Stimulated activated CD8-positive, alpha-beta memory T cell treated with anti-CD3 and anti-CD28 coated beads, Interleukin-15, amount 100 ng/mL, for 24 hours (primary cell): ENCODE measurements around the gene PSMB10.
A peak's percentile ranks its signal among the peaks of the same experiment; 100 is the strongest.
"Not testable (repeated sequence)": the region's sequence is repeated elsewhere in the genome, so short reads cannot be mapped to it uniquely, and the experiment has no call there.

Experiments
- DNase-seq: peaks from one replicate; pipeline ENCODE4 v3.0.0-alpha.2; 2020; ENCODE audit warnings: low read depth

Gene PSMB10

DNA sequence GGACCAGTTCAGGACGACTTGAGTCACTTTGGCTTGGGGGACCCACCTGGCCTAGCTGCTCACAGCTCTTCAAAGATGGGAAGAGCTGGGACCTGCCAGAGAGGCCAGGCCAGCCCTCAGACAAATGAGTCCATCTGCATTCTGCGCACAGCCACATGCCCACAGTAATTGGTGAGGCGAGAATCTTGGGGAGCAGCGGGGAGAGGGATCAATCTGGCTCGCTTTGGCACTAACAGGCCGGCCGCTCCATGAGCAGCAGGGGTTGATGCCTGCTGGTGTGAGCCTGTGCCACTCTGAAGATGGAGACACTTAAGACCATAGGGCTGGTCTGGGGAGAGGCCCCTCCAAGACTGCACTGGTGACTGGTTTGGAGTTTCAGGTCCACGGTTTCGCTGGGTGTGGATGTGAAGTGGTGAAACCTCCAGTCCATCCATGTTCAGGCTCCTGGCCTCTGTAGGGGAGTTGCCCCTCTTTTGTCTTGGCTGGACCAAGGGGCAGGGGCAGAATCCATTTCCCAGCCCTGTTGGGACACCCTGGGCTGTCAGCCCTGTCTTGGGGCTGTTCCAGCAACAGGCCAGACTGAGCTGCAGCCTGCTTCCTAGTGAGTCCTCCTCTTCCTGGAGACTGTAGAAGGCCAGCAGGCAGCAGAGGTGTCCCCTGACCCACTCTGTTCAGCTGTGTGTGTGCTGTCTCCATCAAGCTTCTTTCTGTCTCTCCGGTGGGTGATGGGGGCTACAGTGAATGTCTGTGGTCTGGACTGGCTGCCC lies 12.3 kb downstream of the PSMB10 start:
- DNase-seq: no peak

GRCh38 chr16:67923414-67924116 lies 13.1 kb downstream of the PSMB10 start:
- no peak for DNase-seq

DNA sequence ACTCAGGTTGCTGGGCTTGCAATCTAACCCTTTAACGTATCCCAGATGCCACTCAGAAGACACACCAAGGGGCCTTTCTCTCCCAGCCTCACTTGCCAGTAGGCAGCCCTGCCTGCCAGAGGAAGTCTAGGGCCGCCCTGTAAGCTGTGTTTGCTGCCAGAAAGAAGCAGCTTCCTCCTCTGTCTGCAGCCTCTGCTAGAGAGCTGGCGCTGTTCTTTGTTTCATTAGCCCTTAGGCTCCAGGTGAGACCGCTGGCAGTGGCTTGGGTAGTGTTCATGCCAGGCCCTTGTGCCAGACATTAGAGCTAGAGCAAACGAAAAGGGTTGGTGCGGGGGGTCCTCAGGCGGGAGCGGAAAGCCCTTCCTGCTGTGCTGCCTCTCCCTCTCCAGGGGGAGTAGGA lies 13.9 kb downstream of the PSMB10 start:
- DNase-seq: no peak

- no peak for DNase-seq
These were observed 14.4 kb downstream of the PSMB10 start for GRCh38 chr16:67922221-67922620.

- no peak for DNase-seq
These were observed 16.9 kb downstream of the PSMB10 start for GRCh38 chr16:67919622-67920221.

- no peak for DNase-seq
These were observed 18.8 kb downstream of the PSMB10 start for GRCh38 chr16:67917852-67918236.

- no peak for DNase-seq
These were observed 19.4 kb downstream of the PSMB10 start for GRCh38 chr16:67917140-67917851.

DNA sequence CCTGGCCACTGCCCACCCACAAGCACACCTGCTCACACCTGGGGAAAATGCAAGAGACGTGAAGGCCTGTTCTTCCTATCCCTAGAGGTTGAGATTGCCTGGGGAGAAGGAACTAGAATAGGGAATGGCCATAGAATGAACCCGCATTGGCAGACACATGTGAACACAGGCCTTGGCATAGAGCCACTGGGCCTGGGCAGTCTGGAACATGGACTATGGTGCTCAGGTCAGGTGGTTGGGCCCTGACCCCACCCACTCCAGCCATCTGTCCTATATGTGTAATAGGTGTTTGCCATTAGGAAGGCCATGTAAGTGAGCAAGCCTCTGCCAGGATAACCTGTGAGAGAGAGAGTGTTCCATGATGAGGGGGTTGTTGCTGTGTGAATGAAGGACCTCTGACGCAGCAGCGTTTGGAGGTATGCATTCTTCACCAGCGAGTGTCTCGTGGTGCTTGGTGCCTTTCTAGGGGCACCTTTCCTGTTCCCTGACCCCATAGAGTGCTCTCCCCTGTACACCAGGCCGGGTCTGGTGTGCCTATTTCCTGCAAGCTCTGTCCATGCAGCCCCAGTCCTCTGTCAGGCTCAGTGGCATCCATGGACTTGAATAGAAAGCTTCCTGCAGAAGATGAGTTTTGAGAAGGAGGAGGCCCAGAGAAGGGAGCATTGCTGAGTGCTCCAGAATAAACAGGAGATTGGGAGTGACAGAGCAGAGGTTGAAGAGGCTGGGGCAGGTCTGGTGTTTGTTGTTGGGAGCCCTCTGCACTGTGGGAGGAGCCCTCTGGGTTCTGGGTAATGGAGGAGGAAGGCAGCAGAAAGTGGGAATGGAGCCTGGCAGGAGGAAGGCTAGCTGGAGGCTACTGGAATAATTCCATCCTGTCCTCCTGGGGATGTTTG lies 20.6 kb downstream of the PSMB10 start:
- no peak for DNase-seq

GRCh38 chr16:67915496-67915769 lies 21.2 kb downstream of the PSMB10 start:
- DNase-seq: not testable (repeated sequence)

- no peak for DNase-seq
These were observed 21.7 kb downstream of the PSMB10 start for GRCh38 chr16:67914758-67915495.

DNA sequence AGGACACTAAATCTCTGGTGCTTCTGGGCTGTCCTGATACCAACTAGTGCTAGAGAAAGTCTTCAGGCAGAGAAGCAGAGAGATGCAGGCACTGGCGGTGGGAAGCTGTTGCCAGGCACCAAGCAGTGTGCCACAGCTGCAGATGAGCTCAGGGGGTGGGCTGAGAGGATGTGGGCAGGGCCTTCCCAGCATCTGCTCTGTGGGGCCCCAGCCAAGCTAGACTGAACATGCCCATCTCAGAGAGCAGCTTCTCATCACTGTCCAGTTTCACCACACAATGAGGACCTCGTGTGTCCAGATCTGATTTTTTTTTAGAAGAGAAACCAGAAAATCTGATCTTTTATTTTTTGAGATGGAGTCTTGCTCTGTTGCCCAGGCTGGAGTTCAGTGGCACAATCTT lies 26.5 kb downstream of the PSMB10 start:
- no peak for DNase-seq

DNA sequence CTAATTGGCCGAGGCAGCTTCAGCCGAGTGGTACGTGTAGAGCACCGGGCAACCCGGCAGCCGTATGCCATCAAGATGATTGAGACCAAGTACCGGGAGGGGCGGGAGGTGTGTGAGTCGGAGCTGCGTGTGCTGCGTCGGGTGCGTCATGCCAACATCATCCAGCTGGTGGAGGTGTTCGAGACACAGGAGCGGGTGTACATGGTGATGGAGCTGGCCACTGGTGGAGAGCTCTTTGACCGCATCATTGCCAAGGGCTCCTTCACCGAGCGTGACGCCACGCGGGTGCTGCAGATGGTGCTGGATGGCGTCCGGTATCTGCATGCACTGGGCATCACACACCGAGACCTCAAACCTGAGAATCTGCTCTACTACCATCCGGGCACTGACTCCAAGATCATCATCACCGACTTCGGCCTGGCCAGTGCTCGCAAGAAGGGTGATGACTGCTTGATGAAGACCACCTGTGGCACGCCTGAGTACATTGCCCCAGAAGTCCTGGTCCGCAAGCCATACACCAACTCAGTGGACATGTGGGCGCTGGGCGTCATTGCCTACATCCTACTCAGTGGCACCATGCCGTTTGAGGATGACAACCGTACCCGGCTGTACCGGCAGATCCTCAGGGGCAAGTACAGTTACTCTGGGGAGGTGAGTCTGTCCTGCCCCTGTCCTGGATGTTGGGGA lies 27.5 kb downstream of the PSMB10 start:
- DNase-seq: no peak

DNA sequence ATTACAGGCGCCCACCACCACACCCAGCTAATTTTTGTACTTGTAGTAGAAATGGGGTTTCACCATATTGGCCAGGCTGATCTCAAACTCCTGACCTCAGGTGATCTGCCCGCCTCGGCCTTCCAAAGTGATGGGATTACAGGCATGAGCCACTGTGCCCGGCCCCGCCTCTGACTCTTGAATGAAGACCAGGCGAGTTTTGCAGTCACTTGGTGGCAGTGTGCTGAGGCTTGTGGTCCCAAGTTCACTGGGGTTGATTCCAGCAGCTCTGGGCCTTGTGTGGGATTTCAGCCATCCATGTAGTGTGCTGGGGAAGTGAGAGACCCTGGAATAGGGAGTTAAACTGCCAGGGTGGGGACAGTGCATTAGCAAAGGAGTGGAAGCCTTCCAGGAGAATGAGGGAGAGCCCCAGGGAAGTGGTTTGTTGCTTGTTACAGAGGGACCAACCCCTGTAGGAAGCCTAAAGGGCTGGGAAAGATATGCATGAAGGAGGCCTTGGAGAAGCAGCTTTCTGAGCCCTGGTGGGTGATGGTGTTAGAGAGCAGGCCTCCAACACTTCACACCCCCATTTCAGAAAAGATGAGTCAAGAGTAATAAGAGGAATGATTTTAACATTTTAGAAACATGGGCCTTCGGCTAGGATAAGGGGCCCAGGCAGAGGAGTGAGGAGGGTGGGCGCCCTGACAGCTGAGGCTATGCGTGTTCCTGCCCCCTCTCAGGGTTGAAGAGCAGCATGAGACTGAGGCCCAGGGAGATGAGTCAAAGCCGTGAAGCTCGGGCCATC lies 29.1 kb downstream of the PSMB10 start:
- DNase-seq: no peak

- DNase-seq: no peak
These were observed 33.8 kb downstream of the PSMB10 start for GRCh38 chr16:67902831-67903230.

- no peak for DNase-seq
These were observed 34.9 kb downstream of the PSMB10 start for GRCh38 chr16:67901734-67902133.

DNA sequence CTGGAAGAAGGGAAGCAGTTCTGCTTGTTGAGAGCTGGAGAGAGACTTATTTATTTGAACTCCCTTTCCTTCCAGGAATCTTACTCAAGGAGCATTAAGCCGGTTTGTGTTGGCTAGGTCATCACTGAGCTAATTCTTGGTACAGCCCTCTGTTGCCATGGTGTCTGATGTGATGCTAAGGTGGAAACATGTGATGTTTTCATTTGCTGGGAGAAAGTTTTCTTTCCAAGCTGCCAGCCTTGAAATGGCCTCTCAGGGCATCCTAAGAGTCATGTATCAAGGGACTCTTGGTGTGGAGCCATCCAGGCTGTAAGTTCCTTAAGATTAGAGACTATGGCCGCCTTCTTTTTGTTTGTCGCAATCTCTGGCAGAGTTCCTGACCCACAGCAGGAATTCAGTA lies 39.4 kb downstream of the PSMB10 start:
- no peak for DNase-seq

DNA sequence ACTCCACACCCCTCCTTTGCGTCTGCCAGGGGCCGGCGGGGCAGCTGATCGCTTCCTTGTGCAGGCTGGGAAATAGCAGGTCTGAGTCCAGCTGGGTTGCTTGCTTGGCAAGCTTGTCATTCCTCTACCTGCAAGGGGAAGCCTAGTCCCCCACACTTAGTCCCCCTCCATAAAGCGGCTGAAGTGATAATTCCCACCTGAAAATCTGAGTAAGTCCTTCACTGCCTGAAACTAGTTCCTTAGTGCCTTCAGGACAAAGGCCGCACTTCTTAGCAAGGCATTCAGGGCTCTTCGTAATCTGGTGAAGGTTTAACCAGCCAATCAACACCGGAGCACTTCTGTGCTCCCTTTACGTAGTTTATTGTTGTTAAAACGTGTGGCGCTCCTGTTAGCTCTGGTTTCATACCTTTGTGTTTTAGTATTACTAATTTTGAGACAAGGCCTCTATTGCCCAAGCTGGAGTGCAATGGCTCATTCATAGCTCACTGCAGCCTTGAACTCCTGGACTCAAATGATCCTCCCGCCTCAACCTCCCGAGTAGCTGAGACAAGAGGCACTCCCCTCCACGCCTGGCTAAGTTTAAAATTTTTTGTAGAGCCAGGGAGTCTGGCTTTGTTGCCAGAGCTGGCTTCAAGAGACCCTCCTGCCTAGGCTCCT lies 42.8 kb downstream of the PSMB10 start:
- DNase-seq: no peak

DNA sequence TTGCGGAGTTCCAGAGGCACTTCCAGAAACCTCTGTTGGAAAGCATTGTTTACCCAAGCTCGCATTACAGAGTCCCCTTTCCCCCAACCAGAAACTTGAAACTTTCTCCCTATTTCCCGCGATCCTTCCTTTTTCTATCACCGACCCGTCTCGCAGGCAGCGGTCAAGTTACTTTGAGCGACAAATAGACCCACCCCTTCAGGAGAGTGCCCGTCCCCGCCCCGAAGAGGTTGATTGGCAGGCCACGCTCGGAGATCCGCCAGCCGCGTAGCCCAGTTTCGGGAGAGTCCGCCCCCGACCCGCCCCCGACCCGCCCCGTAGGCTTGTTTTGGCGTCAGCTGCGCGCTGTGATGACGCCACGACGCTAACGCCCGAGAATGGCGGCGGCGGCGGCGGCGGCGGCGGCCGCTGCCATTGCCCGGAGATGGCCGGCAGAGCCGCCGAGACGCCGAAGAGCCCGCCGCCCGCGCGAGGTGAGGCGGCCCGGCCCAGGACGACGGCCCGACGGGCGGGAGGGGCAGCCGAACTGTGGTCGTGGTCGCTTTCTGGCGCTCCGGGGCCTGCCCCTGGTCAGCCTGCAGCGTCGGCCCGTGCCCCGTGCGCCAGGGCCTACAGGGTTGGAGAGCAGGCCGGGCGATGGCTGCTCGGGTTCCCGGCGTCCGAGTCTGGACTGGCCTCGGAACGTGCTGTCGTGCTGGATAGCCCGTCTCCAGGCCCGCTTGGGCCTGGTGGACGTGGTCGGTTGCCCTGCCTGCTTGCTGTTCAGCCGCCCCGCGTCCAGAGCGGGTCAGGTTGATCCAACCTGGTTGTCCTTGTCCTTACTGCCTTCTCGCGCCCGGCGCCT lies 43.5 kb downstream of the PSMB10 start, which contains the start of gene PSKH1:
Gene PSKH1, plus strand, starts transcription at position 356 of the 844 bp plus-strand sequence. CDS start 15,496 bp downstream, outside the sequence.
- peak; percentile 86 for DNase-seq
